ENCODE measurements around the gene TMCO5A. TPM values are rescaled to one million over a fixed set of nuclear protein-coding genes. Genes with fewer than 3 reads are reported as not detected.
A peak's percentile ranks its signal among the peaks of the same experiment; 100 is the strongest.

Gene TMCO5A
- total RNA-seq, 4 donors from 2014 or later: not detected

DNA sequence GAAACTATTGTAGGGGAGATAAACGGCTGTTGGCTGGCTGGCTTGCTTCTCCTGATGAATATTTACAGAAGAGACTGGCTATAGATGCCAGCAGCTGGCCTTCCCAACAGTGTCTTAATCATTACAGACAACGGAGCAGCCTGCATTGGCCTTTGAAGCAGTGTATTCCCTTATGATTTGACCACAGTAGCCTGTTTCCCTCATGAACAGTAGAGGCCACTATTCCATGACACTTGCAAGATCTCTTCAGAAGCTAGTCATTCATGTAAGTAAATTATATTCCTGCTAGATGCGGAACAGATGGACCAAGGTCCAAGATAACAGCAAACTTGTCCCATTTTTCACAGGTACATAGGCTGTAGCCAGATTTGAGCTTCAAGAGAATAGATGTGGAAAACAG lies 47.3 kb downstream of the TMCO5A start:
- no peak overlapping the region for H3K4me3 ChIP-seq (replicated peaks in 1 of 3)
- no peaks in the 10 kb centered on the region for H3K9me3 ChIP-seq
- no peaks in the 10 kb centered on the region for H3K36me3 ChIP-seq
- H3K4me1 ChIP-seq: no peaks in the 10 kb centered on the region
- TF ChIP-seq, protein P1, sequence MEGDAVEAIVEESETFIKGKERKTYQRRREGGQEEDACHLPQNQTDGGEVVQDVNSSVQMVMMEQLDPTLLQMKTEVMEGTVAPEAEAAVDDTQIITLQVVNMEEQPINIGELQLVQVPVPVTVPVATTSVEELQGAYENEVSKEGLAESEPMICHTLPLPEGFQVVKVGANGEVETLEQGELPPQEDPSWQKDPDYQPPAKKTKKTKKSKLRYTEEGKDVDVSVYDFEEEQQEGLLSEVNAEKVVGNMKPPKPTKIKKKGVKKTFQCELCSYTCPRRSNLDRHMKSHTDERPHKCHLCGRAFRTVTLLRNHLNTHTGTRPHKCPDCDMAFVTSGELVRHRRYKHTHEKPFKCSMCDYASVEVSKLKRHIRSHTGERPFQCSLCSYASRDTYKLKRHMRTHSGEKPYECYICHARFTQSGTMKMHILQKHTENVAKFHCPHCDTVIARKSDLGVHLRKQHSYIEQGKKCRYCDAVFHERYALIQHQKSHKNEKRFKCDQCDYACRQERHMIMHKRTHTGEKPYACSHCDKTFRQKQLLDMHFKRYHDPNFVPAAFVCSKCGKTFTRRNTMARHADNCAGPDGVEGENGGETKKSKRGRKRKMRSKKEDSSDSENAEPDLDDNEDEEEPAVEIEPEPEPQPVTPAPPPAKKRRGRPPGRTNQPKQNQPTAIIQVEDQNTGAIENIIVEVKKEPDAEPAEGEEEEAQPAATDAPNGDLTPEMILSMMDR (IDR thresholded peaks at IDR 0.05): peak in 2 of 6 experiments; percentile 33 to 54
- TF ChIP-seq POLR2A (IDR thresholded peaks at IDR 0.05): no peak
- H3K27me3 ChIP-seq: no peaks in the 10 kb centered on the region
- no peak for DNase-seq
- no peak overlapping the region for H3K27ac ChIP-seq
- intact Hi-C loops (cut with DNase I): no loop called here
- WGBS, 2 donors: 34 to 39% methylated on average over 3 of the region's 3 CpGs

DNA sequence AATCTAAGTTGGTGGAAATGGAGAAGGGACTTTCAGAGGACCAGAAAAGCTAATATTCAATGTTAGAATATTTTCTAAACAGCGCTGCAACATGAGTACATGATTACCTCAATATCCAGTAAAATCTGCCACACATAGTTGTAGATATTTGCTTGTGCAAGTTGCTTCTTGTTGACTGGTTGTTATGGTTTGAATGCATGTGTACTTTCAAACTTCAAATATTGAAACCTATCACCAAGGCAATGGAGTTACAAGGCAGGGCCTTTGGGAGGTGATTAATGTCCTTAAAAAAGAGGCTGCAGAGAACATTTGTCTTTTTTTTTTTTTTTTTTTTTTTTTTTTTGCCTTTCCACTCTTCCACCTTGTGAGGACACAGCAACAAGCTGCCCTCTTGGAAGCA lies 49.9 kb downstream of the TMCO5A start:
- TF ChIP-seq, protein P1 (IDR thresholded peaks at IDR 0.05): no peak
- TF ChIP-seq POLR2A (IDR thresholded peaks at IDR 0.05): no peak
- Histone ChIP-seq H3K9me3 (no peaks in the 10 kb centered on the region), H3K27me3 (no peaks in the 10 kb centered on the region), H3K36me3 (no peaks in the 10 kb centered on the region), H3K4me1 (no peaks in the 10 kb centered on the region), H3K27ac (no peak overlapping the region), H3K4me3 (replicated peaks in 1 of 3) (no peak overlapping the region)
- 96 to 98% methylated on average over 1 of the region's 1 CpG for WGBS, 2 donors
- intact Hi-C loops (cut with DNase I): no loop called here
- no peak for DNase-seq

DNA sequence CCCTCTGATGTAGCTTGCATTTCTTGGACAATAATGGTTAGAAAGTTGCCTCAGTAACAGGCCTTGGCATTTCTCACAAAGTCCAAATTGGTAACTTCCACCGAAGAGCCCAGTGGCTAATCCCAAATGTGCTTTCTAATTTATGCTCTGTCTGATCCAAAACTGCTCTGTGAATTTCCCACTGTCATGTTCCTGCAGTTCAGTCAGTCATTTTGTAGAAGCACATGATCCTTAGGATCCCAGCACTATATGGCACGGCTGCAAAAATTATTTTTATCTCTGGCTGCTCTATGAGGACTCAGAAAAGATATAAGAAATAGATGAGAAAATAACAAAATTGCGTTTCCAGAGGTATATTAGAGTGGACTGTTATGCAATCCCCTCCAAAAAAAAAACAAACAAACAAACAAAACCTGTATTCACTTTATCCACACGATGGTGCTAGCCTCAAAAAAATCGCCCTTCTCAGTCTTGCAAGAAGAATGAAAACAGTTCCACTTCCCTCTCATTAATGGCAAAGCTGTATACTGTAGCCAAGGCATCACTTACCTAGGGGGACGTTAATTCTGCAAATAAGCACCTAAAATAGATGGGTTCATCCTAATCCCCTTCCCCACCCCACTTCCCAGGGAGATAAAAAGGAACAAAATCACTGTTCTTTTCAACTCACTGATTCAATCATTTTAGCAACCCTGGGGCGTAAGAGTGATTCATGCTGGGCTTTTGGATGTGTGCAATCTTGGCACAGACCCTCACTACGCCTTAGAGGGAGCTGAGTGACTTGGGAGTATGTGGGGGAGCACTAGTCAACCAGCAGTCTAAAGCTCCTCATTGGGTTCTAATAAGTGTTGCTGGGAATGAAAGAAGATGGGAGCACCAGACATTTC lies 61.3 kb downstream of the TMCO5A start:
- H3K4me3 ChIP-seq (replicated peaks in 1 of 3): no peak overlapping the region
- 23 to 29% methylated on average over 8 of the region's 8 CpGs for WGBS, 2 donors

More for the DNA sequence above, 61.3 kb downstream of the TMCO5A start:
- no peak overlapping the region for H3K27ac ChIP-seq
- TF ChIP-seq, protein P1 (IDR thresholded peaks at IDR 0.05): peak; percentile 13 to 84 (median 52)
- no peak for TF ChIP-seq POLR2A (IDR thresholded peaks at IDR 0.05)
- no peaks in the 10 kb centered on the region for H3K36me3 ChIP-seq
- peak; percentile 9 to 16 for DNase-seq
- intact Hi-C loops (cut with DNase I): no loop called here
- no peaks in the 10 kb centered on the region for H3K9me3 ChIP-seq
- no peaks in the 10 kb centered on the region for H3K4me1 ChIP-seq
- H3K27me3 ChIP-seq: no peaks in the 10 kb centered on the region

Measured in thyroid gland (tissue), 4 donors.